GM18867 (cell line): ENCODE measurements around the gene CARMIL1.

ENCODE experiments used
- ATAC-seq: cut with Tn5 transposase; IDR thresholded peaks from one replicate; pipeline ENCODE4 v1.9.1; 2021; ENCODE audit warnings: mild to moderate bottlenecking, moderate library complexity; ENCODE audit not compliant: unreplicated experiment

Gene CARMIL1

DNA sequence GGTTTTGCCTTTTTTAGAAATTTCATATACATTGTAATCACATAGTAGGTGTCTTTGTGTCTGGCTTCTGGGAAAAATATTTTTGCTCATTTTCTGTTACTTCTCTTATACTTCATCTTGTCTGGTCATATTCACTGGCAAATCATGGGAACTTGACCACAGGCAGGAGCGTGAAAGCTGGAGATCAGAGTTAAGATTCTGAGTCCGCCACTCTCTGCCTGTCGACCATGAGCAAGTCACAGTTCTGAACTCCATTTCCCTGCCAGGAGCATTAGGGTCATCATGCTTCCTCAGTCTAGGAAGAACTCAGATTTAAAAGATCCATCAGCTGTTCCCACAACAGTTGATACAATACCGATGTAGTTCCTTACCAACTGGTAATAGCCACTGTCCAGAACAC lies 360.5 kb downstream of the CARMIL1 start:
- no peak for ATAC-seq

DNA sequence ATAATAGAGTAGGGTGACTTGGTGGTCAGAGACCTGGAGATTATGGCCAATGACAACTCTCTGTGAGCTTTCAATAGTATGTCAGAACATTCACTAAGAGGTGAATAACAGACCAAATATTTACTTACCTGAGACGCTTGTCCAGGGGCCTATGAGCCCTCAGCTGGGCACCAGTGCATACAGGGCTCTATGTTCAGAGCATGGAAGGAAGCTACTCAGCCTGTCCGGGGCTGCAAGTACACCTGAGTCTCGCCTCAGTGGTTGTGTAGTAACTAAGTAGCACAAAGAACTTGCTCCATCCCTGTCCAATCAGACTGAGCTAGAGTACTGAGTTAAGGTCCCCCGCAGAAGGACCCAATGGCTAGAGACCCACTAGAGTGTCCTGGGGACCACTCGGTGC lies 361.3 kb downstream of the CARMIL1 start:
- no peak for ATAC-seq

DNA sequence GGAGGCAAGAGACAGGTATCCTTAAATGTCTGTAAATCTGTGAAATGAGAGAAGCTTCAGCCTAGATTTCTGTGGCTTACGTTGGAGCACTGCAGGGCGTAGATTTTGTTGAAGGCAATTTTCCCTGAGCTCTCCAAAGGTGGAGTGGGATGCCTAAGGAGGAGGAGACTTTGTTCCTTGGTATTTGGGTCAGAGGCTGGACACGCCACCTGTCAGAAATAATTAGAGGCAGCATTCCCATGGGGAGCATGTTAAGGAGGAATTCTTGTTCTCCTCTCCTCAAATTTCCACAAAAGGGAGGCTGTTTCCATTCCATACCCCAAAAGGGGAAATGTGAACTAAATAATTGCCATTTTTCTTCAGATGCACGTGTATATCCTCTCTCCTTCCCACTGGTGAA lies 361.7 kb downstream of the CARMIL1 start:
- ATAC-seq: no peak

- ATAC-seq: no peak
Observed at GRCh38 chr6:25641377-25641776, 362.2 kb downstream of the CARMIL1 start.

- no peak for ATAC-seq
Observed at GRCh38 chr6:25641940-25642666, 362.9 kb downstream of the CARMIL1 start.

DNA sequence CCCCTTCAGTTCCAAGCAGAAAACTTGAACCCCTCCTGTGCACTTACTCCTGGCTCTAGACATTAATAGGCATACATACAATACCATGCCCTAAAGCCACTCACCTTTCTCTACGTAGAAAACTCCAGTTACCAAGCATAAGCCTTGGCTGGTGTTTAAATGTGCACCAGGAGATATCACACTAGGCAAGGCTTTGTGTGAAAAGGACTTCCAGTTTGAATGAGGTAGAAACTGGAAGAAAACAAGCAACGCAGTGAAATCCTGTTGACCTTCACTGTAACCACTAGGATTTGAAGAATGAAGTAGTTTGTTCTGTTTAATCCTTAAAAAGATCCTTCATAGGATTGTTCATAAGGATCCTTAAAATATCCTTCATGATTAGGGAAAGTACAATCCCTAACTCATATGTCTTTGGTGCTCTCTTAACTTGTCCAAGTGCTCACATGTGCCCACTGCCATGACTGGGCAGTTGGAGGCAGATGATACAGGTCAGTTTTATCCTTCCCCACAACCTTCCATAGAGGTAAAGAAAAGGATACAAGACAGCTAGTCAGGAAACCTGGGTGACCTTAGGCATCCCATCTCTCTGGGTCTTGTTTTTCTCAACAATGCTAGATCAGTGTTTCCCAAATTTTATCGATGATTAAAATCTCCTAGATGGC lies 363.6 kb downstream of the CARMIL1 start:
- ATAC-seq: no peak

DNA sequence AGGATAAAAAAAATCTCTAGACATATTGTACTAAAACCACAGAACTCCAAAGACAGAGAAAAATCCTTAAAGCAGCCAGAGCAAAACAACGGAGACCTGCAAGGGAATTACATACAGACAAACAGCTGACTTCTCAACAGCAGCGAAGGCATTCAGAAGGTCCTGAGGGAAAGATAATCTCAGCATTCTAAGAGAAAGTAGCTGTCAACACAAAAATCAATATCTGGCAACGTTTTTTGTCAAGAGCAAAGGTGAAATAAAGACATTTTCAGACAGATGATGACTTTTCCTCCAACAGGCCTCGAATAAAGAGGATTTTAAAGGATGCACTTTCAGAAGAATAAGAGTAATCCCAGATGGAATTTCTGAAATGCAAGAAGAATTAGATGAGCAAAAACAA lies 366.7 kb downstream of the CARMIL1 start:
- ATAC-seq: no peak

- no peak for ATAC-seq
Observed at GRCh38 chr6:25649611-25650010, 370.4 kb downstream of the CARMIL1 start.

DNA sequence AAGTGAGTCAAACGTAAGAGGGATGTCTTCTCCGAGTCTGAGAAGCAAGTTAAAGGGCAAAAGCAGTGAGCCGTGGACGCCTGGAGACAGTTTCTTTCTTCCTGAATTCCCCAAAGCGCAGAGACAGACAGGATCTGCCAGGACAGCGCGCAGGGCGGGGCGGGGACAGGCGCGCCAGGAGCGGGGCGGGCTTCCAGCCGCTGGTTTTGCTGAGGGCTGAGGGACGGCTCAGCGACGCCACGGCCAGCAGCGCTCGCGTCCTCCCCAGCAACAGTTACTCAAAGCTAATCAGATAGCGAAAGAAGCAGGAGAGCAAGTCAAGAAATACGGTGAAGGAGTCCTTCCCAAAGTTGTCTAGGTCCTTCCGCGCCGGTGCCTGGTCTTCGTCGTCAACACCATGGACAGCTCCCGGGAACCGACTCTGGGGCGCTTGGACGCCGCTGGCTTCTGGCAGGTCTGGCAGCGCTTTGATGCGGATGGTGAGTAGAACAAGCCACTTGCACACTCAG lies 372.9 kb downstream of the CARMIL1 start, which contains the start of gene SCGN:
Gene SCGN, plus strand, starts transcription at position 209 of the 509 bp plus-strand sequence. Its CDS starts 189 bp downstream, at position 398.
- no peak for ATAC-seq

- no peak for ATAC-seq
Observed at GRCh38 chr6:25655723-25656122, 376.5 kb downstream of the CARMIL1 start.

DNA sequence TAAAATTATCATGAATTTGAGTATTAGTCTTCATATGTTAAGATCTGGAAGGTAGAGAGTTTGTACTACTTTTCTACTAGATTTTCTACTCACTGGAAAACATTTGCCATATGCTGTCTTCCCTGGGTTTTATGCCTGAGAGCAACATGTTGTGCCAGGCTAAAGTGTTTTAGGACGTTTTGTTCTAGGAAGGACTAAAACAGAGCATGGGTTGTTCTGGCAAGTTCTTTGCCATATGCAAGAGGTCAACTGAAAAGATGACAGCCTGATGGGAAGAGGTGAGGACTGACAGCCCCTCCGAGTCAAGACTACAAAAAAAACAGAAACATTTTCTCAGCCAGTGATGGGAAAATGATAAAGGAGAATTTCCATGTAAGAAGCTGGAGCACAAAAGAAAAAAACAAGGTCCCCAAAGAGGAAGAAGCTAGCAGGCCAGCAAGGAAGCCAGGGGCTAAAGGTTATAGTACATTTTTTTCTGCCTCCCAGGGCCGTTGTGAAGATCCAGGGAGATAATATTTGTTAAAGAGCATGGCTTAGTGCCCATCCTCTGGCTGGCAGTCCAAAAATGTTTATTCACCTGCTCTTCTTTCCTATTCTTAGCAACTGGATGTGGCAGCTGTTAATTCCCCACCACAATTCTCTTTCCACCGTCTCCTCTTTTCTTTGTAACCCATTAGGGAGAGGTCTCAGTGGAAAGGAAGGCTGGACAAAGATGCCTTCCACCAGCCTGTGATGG lies 380.6 kb downstream of the CARMIL1 start:
- ATAC-seq: no peak

- no peak for ATAC-seq
Observed at GRCh38 chr6:25660512-25660911, 381.3 kb downstream of the CARMIL1 start.

GRCh38 chr6:25661129-25661779 lies 382.1 kb downstream of the CARMIL1 start:
- no peak for ATAC-seq

DNA sequence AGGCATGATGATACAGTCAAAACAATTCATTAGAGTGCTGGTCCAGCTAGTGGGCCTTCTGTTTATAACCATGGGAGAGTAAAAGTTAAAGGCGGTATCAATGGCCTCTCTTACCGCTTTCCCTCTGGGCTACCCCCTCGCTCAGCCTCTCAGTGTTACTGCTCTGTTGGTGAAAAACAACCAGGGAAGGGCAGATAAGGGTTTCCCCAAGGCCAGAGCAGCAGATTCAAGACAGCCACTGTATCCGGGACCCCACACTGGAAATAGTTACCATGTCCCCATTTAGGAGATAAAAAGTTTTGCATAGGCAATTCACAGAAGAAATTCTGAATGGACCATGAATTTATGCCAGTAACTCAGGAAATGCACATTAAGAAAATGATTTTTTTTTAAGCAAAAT lies 386.3 kb downstream of the CARMIL1 start:
- no peak for ATAC-seq

- no peak for ATAC-seq
Observed at GRCh38 chr6:25669413-25669812, 390.2 kb downstream of the CARMIL1 start.
